Cardiac septum (tissue), 1 donor: ENCODE measurements around the gene KRT79. TPM values are rescaled to one million over a fixed set of nuclear protein-coding genes. Genes with fewer than 3 reads are reported as not detected.
"Not testable (repeated sequence)": the region's sequence is repeated elsewhere in the genome, so short reads cannot be mapped to it uniquely, and the experiment has no call there.

Source experiments
- DNase-seq: peaks from one replicate; pipeline ENCODE4 v3.0.0-alpha.2; 2020; ENCODE audit warnings: low spot score
- intact Hi-C: fragments of 100-400 bp; cut with DNase I; formaldehyde crosslinking; loops from one replicate; pipeline ENCODE4 v1.14.0; 2022
- long read RNA-seq: library from polyadenylated mRNA; unstranded; transcript quantifications from one replicate; pipeline ENCODE4 v2.0.0, GENCODE V29; 2021
- total RNA-seq: library from RNA; stranded (reverse); fragmentation: NEBNext Ultra II Directional; extraction: Animal tissue kit (Norgen Biotek cat#: 25700); gene quantifications from one replicate; pipeline ENCODE4 v1.2.1, GENCODE V29; 2021
- donor health status: DM: no; HTN: no; CAD: no.

KRT79 gene
- total RNA-seq = not detected
- long read RNA-seq = 0 reads

- intact Hi-C loops = no loop called here
- no peak for DNase-seq
These were observed at the start of gene KRT79 for GRCh38 chr12:52833922-52834726. Gene KRT79 (minus strand): TSS chr12:52834311. CDS start chr12:52834260, 51 bp downstream.

- DNase-seq = not testable (repeated sequence)
- intact Hi-C loops = loop anchor here (1.0 kb wide), 1 partner anchor 508 kb away; no protein-coding TSS in a partner anchor
These were observed 46.4 kb upstream of the KRT79 start for GRCh38 chr12:52880499-52880898.

- intact Hi-C loops = loop anchor here (1.0 to 10.0 kb wide), 4 partner anchors 296 to 835 kb away; no protein-coding TSS in a partner anchor
- DNase-seq = peak; percentile 86
These were observed 45.6 kb upstream of the KRT79 start for GRCh38 chr12:52879394-52880351.

- intact Hi-C loops = loop anchor here (1.0 to 10.0 kb wide), 3 partner anchors 295 to 834 kb away; no protein-coding TSS in a partner anchor
- DNase-seq = no peak
These were observed 44.6 kb upstream of the KRT79 start for GRCh38 chr12:52878507-52879393.

- intact Hi-C loops = loop anchor here (10.0 kb wide), 2 partner anchors 662 to 832 kb away; no protein-coding TSS in a partner anchor
- DNase-seq = no peak
These were observed 43.1 kb upstream of the KRT79 start for GRCh38 chr12:52877242-52877641.

- intact Hi-C loops = loop anchor here (10.0 kb wide), 2 partner anchors 662 to 832 kb away; no protein-coding TSS in a partner anchor
- no peak for DNase-seq
These were observed 42.3 kb upstream of the KRT79 start for GRCh38 chr12:52876372-52876771.

GRCh38 chr12:52874573-52875435 is 40.7 kb upstream of the KRT79 start:
- DNase-seq = no peak
- intact Hi-C loops = loop anchor here (2.0 to 10.0 kb wide), 3 partner anchors 660 to 830 kb away; no protein-coding TSS in a partner anchor

- intact Hi-C loops = loop anchor here (2.0 to 10.0 kb wide), 3 partner anchors 659 to 829 kb away; no protein-coding TSS in a partner anchor
- DNase-seq = peak; percentile 94
These were observed 39.9 kb upstream of the KRT79 start for GRCh38 chr12:52873832-52874572.

GRCh38 chr12:52873513-52873831 is 39.4 kb upstream of the KRT79 start:
- intact Hi-C loops = loop anchor here (10.0 kb wide), 2 partner anchors 659 to 829 kb away; no protein-coding TSS in a partner anchor
- DNase-seq = no peak

- intact Hi-C loops = loop anchor here (10.0 kb wide), 2 partner anchors 658 to 828 kb away; no protein-coding TSS in a partner anchor
- no peak for DNase-seq
These were observed 38.7 kb upstream of the KRT79 start for GRCh38 chr12:52872644-52873389.

GRCh38 chr12:52871291-52872039 is 37.4 kb upstream of the KRT79 start:
- intact Hi-C loops = loop anchor here (2.0 to 10.0 kb wide), 3 partner anchors 287 to 827 kb away; no protein-coding TSS in a partner anchor
- DNase-seq = no peak

GRCh38 chr12:52870361-52871290 is 36.5 kb upstream of the KRT79 start:
- intact Hi-C loops = loop anchor here (2.0 to 10.0 kb wide), 3 partner anchors 286 to 826 kb away; no protein-coding TSS in a partner anchor
- DNase-seq = no peak

GRCh38 chr12:52867642-52868041 is 33.5 kb upstream of the KRT79 start:
- intact Hi-C loops = no loop called here
- no peak for DNase-seq

- intact Hi-C loops = no loop called here
These were observed 33.0 kb upstream of the KRT79 start for GRCh38 chr12:52867152-52867551.

More at GRCh38 chr12:52867152-52867551, 33.0 kb upstream of the KRT79 start:
- DNase-seq = no peak
